ENCODE measurements around the gene USP40. TPM values are rescaled to one million over a fixed set of nuclear protein-coding genes. Genes with fewer than 3 reads are reported as not detected.

Gene USP40
- total and polyA plus RNA-seq, 10 of the 15 experiments (the other 5 are each of a cell fraction or from before 2014, with no cell fraction given): 3.4 to 20.8 (median 15.2) TPM

GRCh38 chr2:233469261-233470010, 97.1 kb downstream of the USP40 start:
- FAIRE-seq: no peak
- SMC1A ChIA-PET (ENCODE audit: uncharacterized antibody, unreplicated experiment): no interaction called here
- Histone ChIP-seq H3K4me3 (no peak overlapping the region), H3K9me3 (replicated peaks; ENCODE audit: control insufficient read depth, insufficient read depth, low read length) (no peaks in the 10 kb centered on the region), H3K9ac (ENCODE audit: control insufficient read depth, insufficient read depth, low read length) (no peak overlapping the region), H2AFZ (ENCODE audit: control insufficient read depth, low read depth, low read length) (no peak overlapping the region), H3K27ac (ENCODE audit: control insufficient read depth, insufficient read depth) (no peak overlapping the region), H3K36me3 (ENCODE audit: control insufficient read depth in 2 of 2, insufficient read depth in 2 of 2, low read length in 1 of 2) (peaks cover 10 to 18% of the 10 kb centered on the region in 2 experiments; a peak in 3 of 4 replicates), H3K79me2 (ENCODE audit: control insufficient read depth, insufficient read depth, low read length) (no peaks in the 10 kb centered on the region), H3K27me3 (replicated peaks in 1 of 2; ENCODE audit: control insufficient read depth in 2 of 2, insufficient read depth in 2 of 2, low read length in 1 of 2) (no peaks in the 10 kb centered on the region), H3K4me1 (ENCODE audit: control insufficient read depth, insufficient read depth, low read length) (no peaks in the 10 kb centered on the region), H3K4me2 (ENCODE audit: control insufficient read depth, insufficient read depth) (no peak overlapping the region), H4K20me1 (ENCODE audit: control insufficient read depth, insufficient read depth) (no peaks in the 10 kb centered on the region)
- CTCF ChIA-PET: no interaction called here
- intact Hi-C loops (cut with micrococcal nuclease; ENCODE audit: unreplicated experiment): no loop called here
- POLR2A ChIA-PET: no interaction called here
- RAD21 ChIA-PET (ENCODE audit: unreplicated experiment): no interaction called here
- DNase-seq (ENCODE audit: low read depth, low spot score): no peak
- WGBS (ENCODE audit: insufficient coverage, insufficient replicate concordance, low lambda C conversion rate, missing lambda C conversion rate): 96% methylated on average over 30 of the region's 32 CpGs
- no TSS peak for BruUV-seq (replicated peaks)
- in situ Hi-C loops (cut with MboI): no loop called here
- ATAC-seq: no peak
- no peak for TF ChIP-seq GABPA (IDR thresholded peaks at IDR 0.05; ENCODE audit: low read depth)
- TF ChIP-seq ZBTB4 (CRISPR knock-in tag; IDR thresholded peaks at IDR 0.05): no peak
- TF ChIP-seq GATAD2B (conservative IDR thresholded peaks at IDR 0.05; ENCODE audit: low read depth): no peak
- TF ChIP-seq HSF1 (IDR thresholded peaks at IDR 0.05; ENCODE audit: low read depth, low read length): no peak
- TF ChIP-seq ZNF592 (IDR thresholded peaks at IDR 0.05): no peak
- no peak for TF ChIP-seq SIN3A (IDR thresholded peaks at IDR 0.05; ENCODE audit: low read depth, low read length)
- TF ChIP-seq MAX (IDR thresholded peaks at IDR 0.05; ENCODE audit: low read depth, low read length): no peak
- TF ChIP-seq NFYB (IDR thresholded peaks at IDR 0.05; ENCODE audit: insufficient read depth, low read depth, low read length): no peak
- TF ChIP-seq IRF3 (IDR thresholded peaks at IDR 0.05): no peak
- TF ChIP-seq NBN (IDR thresholded peaks at IDR 0.05): no peak
- TF ChIP-seq KLF5 (IDR thresholded peaks at IDR 0.05; ENCODE audit: partially characterized antibody): no peak
- TF ChIP-seq NR2C2 (IDR thresholded peaks at IDR 0.05; ENCODE audit: borderline replicate concordance, control insufficient read depth, insufficient read length, low read depth): no peak
- no peak for TF ChIP-seq ATF7 (IDR thresholded peaks at IDR 0.05; ENCODE audit: low read depth)

Measured in GM12878 (cell line).